ENCODE results near the gene USF3. TPM values are rescaled to one million over a fixed set of nuclear protein-coding genes. Genes with fewer than 3 reads are reported as not detected.

USF3 gene
- total and polyA plus RNA-seq, 9 of the 15 experiments (the other 6 are each of a cell fraction or from before 2014, with no cell fraction given), result 1.4 to 6.9 (median 3.1) TPM

- TF ChIP-seq CHD7 (IDR thresholded peaks at IDR 0.05; ENCODE audit: low read depth, low read length) (no peak), ZNF316 (IDR thresholded peaks at IDR 0.05) (peak; percentile 88), KDM5B (IDR thresholded peaks at IDR 0.05; ENCODE audit: insufficient replicate concordance, low read depth, low read length) (no peak), MAFK (IDR thresholded peaks at IDR 0.05; ENCODE audit: low read length) (peak; percentile 86), ZNF551 (CRISPR knock-in tag; IDR thresholded peaks at IDR 0.05) (no peak), MEIS2 (IDR thresholded peaks at IDR 0.05; ENCODE audit: partially characterized antibody) (no peak), C11orf30 (IDR thresholded peaks at IDR 0.05; ENCODE audit: low read depth) (peak; percentile 78), MXD1 (CRISPR knock-in tag; IDR thresholded peaks at IDR 0.05; ENCODE audit: borderline replicate concordance, poor library complexity, severe bottlenecking) (no peak), NR0B1 (IDR thresholded peaks at IDR 0.05; ENCODE audit: partially characterized antibody) (no peak), WHSC1 (IDR thresholded peaks at IDR 0.05; ENCODE audit: low read length) (no peak), NCOA1 (IDR thresholded peaks at IDR 0.05; ENCODE audit: low read depth) (no peak), SAP30 (IDR thresholded peaks at IDR 0.05; ENCODE audit: borderline replicate concordance, insufficient read depth, low read depth, low read length, poor library complexity, severe bottlenecking) (no peak), MAFG (tag; conservative IDR thresholded peaks at IDR 0.05) (peak; percentile 73), MAFF (IDR thresholded peaks at IDR 0.05; ENCODE audit: low read length) (peak; percentile 81), EHMT2 (IDR thresholded peaks at IDR 0.05) (no peak), ZNF830 (CRISPR knock-in tag; IDR thresholded peaks at IDR 0.05) (no peak), ZNF408 (CRISPR knock-in tag; IDR thresholded peaks at IDR 0.05; ENCODE audit: low read depth) (no peak), ZNF668 (CRISPR knock-in tag; IDR thresholded peaks at IDR 0.05) (no peak)
Measured at GRCh38 chr3:113728661-113729060, 32.2 kb upstream of the USF3 start (continued).
